HepG2 (cell line): ENCODE results near the gene BTBD19. TPM values are rescaled to one million over a fixed set of nuclear protein-coding genes. Genes with fewer than 3 reads are reported as not detected.
A peak's percentile ranks its signal among the peaks of the same experiment; 100 is the strongest.

Experiments used
- HMGXB4 ChIP-seq, 2 experiments: sonication (generic) in 1 of 2; formaldehyde crosslinking in 1 of 2; IDR thresholded peaks; 2 replicates each; pipeline versions ENCODE4 v1.4.0 to v1.6.1; 2018 to 2020; ENCODE audit warnings: missing genetic modification reagents in 2 of 2, borderline replicate concordance in 1 of 2, low read depth in 1 of 2, mild to moderate bottlenecking in 1 of 2, missing biosample characterization in 1 of 2
- MBNL3 ChIP-seq: fragments of 250-450 bp; sonication (Bioruptor Pico); conservative IDR thresholded peaks from 2 replicates; pipeline ENCODE4 v1.8.0; 2022; ENCODE audit warnings: mild to moderate bottlenecking, inconsistent platforms
- NAIF1 ChIP-seq: sonication (generic); formaldehyde crosslinking; IDR thresholded peaks from 2 replicates; pipeline ENCODE4 v1.5.0; 2020; ENCODE audit warnings: mild to moderate bottlenecking, missing genetic modification reagents, borderline replicate concordance
- NCOA2 ChIP-seq: sonication (generic); formaldehyde crosslinking; IDR thresholded peaks from 2 replicates; pipeline ENCODE4 v1.8.0; 2022; ENCODE audit warnings: inconsistent platforms
- NCOR1 ChIP-seq: fragments of 200-600 bp; sonication (generic); IDR thresholded peaks from 2 replicates; pipeline ENCODE4 v1.7.0; 2017; ENCODE audit warnings: antibody characterized with exemption, low read length, borderline replicate concordance
- NR2F1 ChIP-seq, 2 experiments: fragments of 450-650 bp in 1 of 2; formaldehyde crosslinking in 1 of 2; IDR thresholded peaks; 2 replicates each; pipeline versions ENCODE4 v1.5.0 to v1.6.1; 2016 to 2020; ENCODE audit warnings: mild to moderate bottlenecking in 1 of 2, missing compliant biosample characterization in 1 of 2, missing genetic modification reagents in 1 of 2, moderate library complexity in 1 of 2
- STAT6 ChIP-seq: sonication (generic); formaldehyde crosslinking; IDR thresholded peaks from 2 replicates; pipeline ENCODE4 v1.4.0; 2020; ENCODE audit warnings: missing genetic modification reagents, mild to moderate bottlenecking, borderline replicate concordance
- ZFY ChIP-seq: sonication (generic); formaldehyde crosslinking; IDR thresholded peaks from 2 replicates; pipeline ENCODE4 v1.4.0; 2020; ENCODE audit warnings: missing genetic modification reagents
- ZKSCAN5 ChIP-seq: sonication (generic); formaldehyde crosslinking; IDR thresholded peaks from 2 replicates; pipeline ENCODE4 v1.5.1; 2020; ENCODE audit warnings: mild to moderate bottlenecking, missing genetic modification reagents
- ZNF354B ChIP-seq: sonication (generic); formaldehyde crosslinking; IDR thresholded peaks from 2 replicates; pipeline ENCODE4 v1.8.0; 2022; ENCODE audit warnings: mild to moderate bottlenecking, missing genetic modification reagents
- ZNF382 ChIP-seq: sonication (generic); formaldehyde crosslinking; IDR thresholded peaks from 2 replicates; pipeline ENCODE4 v1.5.0; 2020; ENCODE audit warnings: missing genetic modification reagents, mild to moderate bottlenecking, borderline replicate concordance
- ZNF530 ChIP-seq: sonication (generic); formaldehyde crosslinking; IDR thresholded peaks from 2 replicates; pipeline ENCODE4 v1.5.0; 2020; ENCODE audit warnings: low read depth, mild to moderate bottlenecking, missing genetic modification reagents
- polyA plus RNA-seq, 8 experiments: library from polyadenylated mRNA; depleted of rRNA in 3 of 8; stranded (reverse) in 7 of 8; unstranded in 1 of 8; fragments of >200 nt; fragmentation: Illumina TruSeq in 4 of 8; extraction: Trizol in 4 of 8; gene quantifications; 2 replicates each; pipeline versions ENCODE4 v1.2.1 to v1.2.3, GENCODE V29; 2011 to 2016; ENCODE audit warnings: low read depth in 4 of 8, missing spikeins in 1 of 8, mixed read lengths in 1 of 8; ENCODE audit not compliant: insufficient read depth in 1 of 8
- total RNA-seq, 5 experiments: library from RNA; depleted of rRNA; stranded (reverse); fragments of >200 nt; fragmentation: Illumina TruSeq; extraction: Trizol; gene quantifications; 2 replicates each; pipeline ENCODE4 v1.2.3, GENCODE V29; 2016; ENCODE audit warnings: low read depth in 1 of 5
- TF ChIP-seq, protein P1 (sequence below): sonication (generic); formaldehyde crosslinking; IDR thresholded peaks from 2 replicates; pipeline ENCODE4 v1.4.0; 2020; ENCODE audit warnings: mild to moderate bottlenecking, missing genetic modification reagents
- TF ChIP-seq, protein P2 (sequence below): sonication (generic); formaldehyde crosslinking; IDR thresholded peaks from 2 replicates; pipeline ENCODE4 v1.8.1; 2023; ENCODE audit warnings: mild to moderate bottlenecking, moderate library complexity, missing genetic modification reagents
- TF ChIP-seq, protein P3 (sequence below): sonication (generic); formaldehyde crosslinking; IDR thresholded peaks from 2 replicates; pipeline ENCODE4 v1.4.0; 2020; ENCODE audit warnings: missing genetic modification reagents, borderline replicate concordance

BTBD19 gene
- total and polyA plus RNA-seq, 2 of the 13 experiments (the other 11 are each of a cell fraction or from before 2014, with no cell fraction given), result 2.7 to 6.7 TPM

GRCh38 chr1:44827197-44828002 lies 19.1 kb downstream of the BTBD19 start (continued):
- TF ChIP-seq HMGXB4 (CRISPR knock-in tag; IDR thresholded peaks at IDR 0.05; ENCODE audit: borderline replicate concordance in 1 of 2, low read depth in 1 of 2), result peak; percentile 59 to 83; a peak in 3 of 4 replicates
- no peak for TF ChIP-seq ZNF530
- peak; percentile 36 for TF ChIP-seq ZFY (CRISPR knock-in tag)
- TF ChIP-seq STAT6 (CRISPR knock-in tag), result no peak
- TF ChIP-seq, protein P1, sequence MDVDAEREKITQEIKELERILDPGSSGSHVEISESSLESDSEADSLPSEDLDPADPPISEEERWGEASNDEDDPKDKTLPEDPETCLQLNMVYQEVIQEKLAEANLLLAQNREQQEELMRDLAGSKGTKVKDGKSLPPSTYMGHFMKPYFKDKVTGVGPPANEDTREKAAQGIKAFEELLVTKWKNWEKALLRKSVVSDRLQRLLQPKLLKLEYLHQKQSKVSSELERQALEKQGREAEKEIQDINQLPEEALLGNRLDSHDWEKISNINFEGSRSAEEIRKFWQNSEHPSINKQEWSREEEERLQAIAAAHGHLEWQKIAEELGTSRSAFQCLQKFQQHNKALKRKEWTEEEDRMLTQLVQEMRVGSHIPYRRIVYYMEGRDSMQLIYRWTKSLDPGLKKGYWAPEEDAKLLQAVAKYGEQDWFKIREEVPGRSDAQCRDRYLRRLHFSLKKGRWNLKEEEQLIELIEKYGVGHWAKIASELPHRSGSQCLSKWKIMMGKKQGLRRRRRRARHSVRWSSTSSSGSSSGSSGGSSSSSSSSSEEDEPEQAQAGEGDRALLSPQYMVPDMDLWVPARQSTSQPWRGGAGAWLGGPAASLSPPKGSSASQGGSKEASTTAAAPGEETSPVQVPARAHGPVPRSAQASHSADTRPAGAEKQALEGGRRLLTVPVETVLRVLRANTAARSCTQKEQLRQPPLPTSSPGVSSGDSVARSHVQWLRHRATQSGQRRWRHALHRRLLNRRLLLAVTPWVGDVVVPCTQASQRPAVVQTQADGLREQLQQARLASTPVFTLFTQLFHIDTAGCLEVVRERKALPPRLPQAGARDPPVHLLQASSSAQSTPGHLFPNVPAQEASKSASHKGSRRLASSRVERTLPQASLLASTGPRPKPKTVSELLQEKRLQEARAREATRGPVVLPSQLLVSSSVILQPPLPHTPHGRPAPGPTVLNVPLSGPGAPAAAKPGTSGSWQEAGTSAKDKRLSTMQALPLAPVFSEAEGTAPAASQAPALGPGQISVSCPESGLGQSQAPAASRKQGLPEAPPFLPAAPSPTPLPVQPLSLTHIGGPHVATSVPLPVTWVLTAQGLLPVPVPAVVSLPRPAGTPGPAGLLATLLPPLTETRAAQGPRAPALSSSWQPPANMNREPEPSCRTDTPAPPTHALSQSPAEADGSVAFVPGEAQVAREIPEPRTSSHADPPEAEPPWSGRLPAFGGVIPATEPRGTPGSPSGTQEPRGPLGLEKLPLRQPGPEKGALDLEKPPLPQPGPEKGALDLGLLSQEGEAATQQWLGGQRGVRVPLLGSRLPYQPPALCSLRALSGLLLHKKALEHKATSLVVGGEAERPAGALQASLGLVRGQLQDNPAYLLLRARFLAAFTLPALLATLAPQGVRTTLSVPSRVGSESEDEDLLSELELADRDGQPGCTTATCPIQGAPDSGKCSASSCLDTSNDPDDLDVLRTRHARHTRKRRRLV (CRISPR knock-in tag), result peak; percentile 70
- TF ChIP-seq NR2F1 (CRISPR knock-in tag; IDR thresholded peaks at IDR 0.05), result 0 out of 4 replicates have a peak, but pooled peaks have one; percentile 36 to 54
- TF ChIP-seq ZKSCAN5, result no peak; the same call in 1 of the 2 replicates
- TF ChIP-seq, protein P2, sequence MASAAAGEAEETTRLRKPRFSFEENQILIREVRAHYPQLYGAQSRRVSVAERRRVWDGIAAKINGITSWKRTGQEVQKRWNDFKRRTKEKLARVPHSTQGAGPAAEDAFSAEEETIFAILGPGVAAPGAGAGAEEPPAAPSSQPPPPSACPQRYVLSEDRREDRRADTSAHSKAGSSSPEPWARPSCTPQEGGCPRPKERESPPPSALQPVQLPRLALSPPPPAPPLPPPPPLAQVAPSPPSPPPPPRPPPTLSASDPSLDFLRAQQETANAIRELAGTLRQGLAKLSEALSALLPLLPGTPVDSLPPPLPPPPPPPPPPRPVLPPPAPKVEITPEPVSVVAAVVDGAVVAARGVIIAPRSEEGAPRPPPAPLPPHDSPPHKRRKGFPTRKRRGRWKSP, result no peak; the same call in 1 of the 2 replicates
- TF ChIP-seq, protein P3, sequence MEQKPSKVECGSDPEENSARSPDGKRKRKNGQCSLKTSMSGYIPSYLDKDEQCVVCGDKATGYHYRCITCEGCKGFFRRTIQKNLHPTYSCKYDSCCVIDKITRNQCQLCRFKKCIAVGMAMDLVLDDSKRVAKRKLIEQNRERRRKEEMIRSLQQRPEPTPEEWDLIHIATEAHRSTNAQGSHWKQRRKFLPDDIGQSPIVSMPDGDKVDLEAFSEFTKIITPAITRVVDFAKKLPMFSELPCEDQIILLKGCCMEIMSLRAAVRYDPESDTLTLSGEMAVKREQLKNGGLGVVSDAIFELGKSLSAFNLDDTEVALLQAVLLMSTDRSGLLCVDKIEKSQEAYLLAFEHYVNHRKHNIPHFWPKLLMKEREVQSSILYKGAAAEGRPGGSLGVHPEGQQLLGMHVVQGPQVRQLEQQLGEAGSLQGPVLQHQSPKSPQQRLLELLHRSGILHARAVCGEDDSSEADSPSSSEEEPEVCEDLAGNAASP (CRISPR knock-in tag), result peak; percentile 63
- TF ChIP-seq ZNF354B (CRISPR knock-in tag), result no peak
- peak; percentile 39; the same call in 1 of the 2 replicates for TF ChIP-seq NCOA2 (CRISPR knock-in tag)
- TF ChIP-seq ZNF382, result no peak
- no peak for TF ChIP-seq NCOR1
- no peak for TF ChIP-seq MBNL3 (CRISPR knock-in tag)
- peak; percentile 64; the same call in 1 of the 2 replicates for TF ChIP-seq NAIF1 (CRISPR knock-in tag)
